ENCODE results near the gene CELF4. TPM values are rescaled to one million over a fixed set of nuclear protein-coding genes. Genes with fewer than 3 reads are reported as not detected.

The CELF4 gene
- total RNA-seq, 3 donors from 2014 or later (not counting 1 experiment from before 2014, with no cell fraction given): not detected

GRCh38 chr18:37272841-37273240 is 292.8 kb downstream of the CELF4 start:
- Histone ChIP-seq H3K4me3 (ENCODE audit: low read length) (no peak overlapping the region), H3K27me3 (ENCODE audit: control insufficient read depth, insufficient read depth, low read length) (peaks cover 2% of the 10 kb centered on the region), H3K27ac (ENCODE audit: low read length) (no peak overlapping the region), H3K4me1 (ENCODE audit: control insufficient read depth, insufficient read depth, low read length) (no peaks in the 10 kb centered on the region), H3K36me3 (ENCODE audit: control insufficient read depth, insufficient read depth, low read length) (no peaks in the 10 kb centered on the region), H3K9me3 (ENCODE audit: control insufficient read depth, insufficient read depth, low read length) (peaks cover 2% of the 10 kb centered on the region)
- H3K27ac Mint-ChIP-seq: no peak overlapping the region
- WGBS (ENCODE audit: insufficient coverage): 84% methylated on average over 16 of the region's 16 CpGs
- intact Hi-C loops (cut with micrococcal nuclease): no loop called here
- peaks cover 3 to 6% of the 10 kb centered on the region in 2 donors for H3K9me3 Mint-ChIP-seq
- H3K4me3 Mint-ChIP-seq: no peak overlapping the region
- H3K4me1 Mint-ChIP-seq: peaks cover 0 to 4% of the 10 kb centered on the region in 2 donors
- DNase-seq: no peak
- TF ChIP-seq CTCF (IDR thresholded peaks at IDR 0.05): no peak
- no peak for ATAC-seq
- H3K27me3 Mint-ChIP-seq (ENCODE audit: low read depth in 2 of 2): peaks cover 18 to 20% of the 10 kb centered on the region in 2 donors
- H3K36me3 Mint-ChIP-seq: no peaks in the 10 kb centered on the region

GRCh38 chr18:37272226-37272625 is 293.4 kb downstream of the CELF4 start:
- WGBS (ENCODE audit: insufficient coverage): 56% methylated on average over 1 of the region's 2 CpGs
- peaks cover 18 to 20% of the 10 kb centered on the region in 2 donors for H3K27me3 Mint-ChIP-seq (ENCODE audit: low read depth in 2 of 2)
- no peak for TF ChIP-seq CTCF (IDR thresholded peaks at IDR 0.05)
- ATAC-seq (no peak), DNase-seq (no peak)
- H3K4me1 Mint-ChIP-seq: peaks cover 0 to 4% of the 10 kb centered on the region in 2 donors
- H3K9me3 Mint-ChIP-seq: peaks cover 3 to 6% of the 10 kb centered on the region in 2 donors
- Histone ChIP-seq H3K36me3 (ENCODE audit: control insufficient read depth, insufficient read depth, low read length) (no peaks in the 10 kb centered on the region), H3K27me3 (ENCODE audit: control insufficient read depth, insufficient read depth, low read length) (peaks cover 2% of the 10 kb centered on the region), H3K9me3 (ENCODE audit: control insufficient read depth, insufficient read depth, low read length) (peaks cover 2% of the 10 kb centered on the region), H3K27ac (ENCODE audit: low read length) (no peak overlapping the region), H3K4me1 (ENCODE audit: control insufficient read depth, insufficient read depth, low read length) (no peaks in the 10 kb centered on the region), H3K4me3 (ENCODE audit: low read length) (no peak overlapping the region)
- H3K4me3 Mint-ChIP-seq: no peak overlapping the region
- no peaks in the 10 kb centered on the region for H3K36me3 Mint-ChIP-seq
- intact Hi-C loops (cut with micrococcal nuclease): no loop called here
- no peak overlapping the region for H3K27ac Mint-ChIP-seq

- peaks cover 0 to 2% of the 10 kb centered on the region in 2 donors for H3K4me1 Mint-ChIP-seq
- H3K27me3 ChIP-seq (ENCODE audit: control insufficient read depth, insufficient read depth, low read length): peaks cover under 1% of the 10 kb centered on the region
- no peaks in the 10 kb centered on the region for H3K4me1 ChIP-seq (ENCODE audit: control insufficient read depth, insufficient read depth, low read length)
- no peak overlapping the region for H3K27ac Mint-ChIP-seq
- peaks cover 3 to 6% of the 10 kb centered on the region in 2 donors for H3K9me3 Mint-ChIP-seq
- ATAC-seq (no peak), DNase-seq (no peak)
- H3K36me3 Mint-ChIP-seq: no peaks in the 10 kb centered on the region
- no peak overlapping the region for H3K4me3 ChIP-seq (ENCODE audit: low read length)
- no peaks in the 10 kb centered on the region for H3K36me3 ChIP-seq (ENCODE audit: control insufficient read depth, insufficient read depth, low read length)
- no peak overlapping the region for H3K27ac ChIP-seq (ENCODE audit: low read length)
- peaks cover 2% of the 10 kb centered on the region for H3K9me3 ChIP-seq (ENCODE audit: control insufficient read depth, insufficient read depth, low read length)
- 81% methylated on average over 7 of the region's 7 CpGs for WGBS (ENCODE audit: insufficient coverage)
- intact Hi-C loops (cut with micrococcal nuclease): no loop called here
- peaks cover 12 to 13% of the 10 kb centered on the region in 2 donors for H3K27me3 Mint-ChIP-seq (ENCODE audit: low read depth in 2 of 2)
- no peak overlapping the region for H3K4me3 Mint-ChIP-seq
- TF ChIP-seq CTCF (IDR thresholded peaks at IDR 0.05): no peak
Measured at GRCh38 chr18:37270666-37271052, 294.9 kb downstream of the CELF4 start.

- no peaks in the 10 kb centered on the region for H3K36me3 Mint-ChIP-seq
- Histone ChIP-seq H3K27ac (ENCODE audit: low read length) (no peak overlapping the region), H3K4me3 (ENCODE audit: low read length) (no peak overlapping the region), H3K27me3 (ENCODE audit: control insufficient read depth, insufficient read depth, low read length) (no peaks in the 10 kb centered on the region), H3K4me1 (ENCODE audit: control insufficient read depth, insufficient read depth, low read length) (no peaks in the 10 kb centered on the region), H3K9me3 (ENCODE audit: control insufficient read depth, insufficient read depth, low read length) (peaks cover 2% of the 10 kb centered on the region), H3K36me3 (ENCODE audit: control insufficient read depth, insufficient read depth, low read length) (no peaks in the 10 kb centered on the region)
- intact Hi-C loops (cut with micrococcal nuclease): no loop called here
- peak in 1 of 2 donors; percentile 49 for DNase-seq
- H3K4me3 Mint-ChIP-seq: no peak overlapping the region
- no peak for TF ChIP-seq CTCF (IDR thresholded peaks at IDR 0.05)
- peaks cover 9% of the 10 kb centered on the region in 2 donors for H3K27me3 Mint-ChIP-seq (ENCODE audit: low read depth in 2 of 2)
- 29% methylated on average over 8 of the region's 8 CpGs for WGBS (ENCODE audit: insufficient coverage)
- H3K27ac Mint-ChIP-seq: no peak overlapping the region
- H3K4me1 Mint-ChIP-seq: no peaks in the 10 kb centered on the region
- H3K9me3 Mint-ChIP-seq: peaks cover 3 to 6% of the 10 kb centered on the region in 2 donors
- ATAC-seq: peak in 1 of 3 donors; percentile 48
Measured at GRCh38 chr18:37270038-37270665, 295.4 kb downstream of the CELF4 start.
